GM12878 (cell line): ENCODE data around the gene WWOX. TPM values are rescaled to one million over a fixed set of nuclear protein-coding genes. Genes with fewer than 3 reads are reported as not detected.

Experiments used
- ATAC-seq: fragments of 200-7000 bp; cut with Tn5 transposase; 3 replicates; pipeline ENCODE4 v1.9.1; 2020; ENCODE audit warnings: mild to moderate bottlenecking, moderate library complexity
- BruUV-seq: library from RNA; stranded (reverse); fragments of 400-500 nt; replicated peaks from 2 replicates; lab custom pipeline; 2021; lab: Mats Ljungman, UMichigan
- CTCF ChIA-PET: fragments of 300-600 bp; sonication (Branson Sonifier 250); formaldehyde crosslinking; extraction: SDS; loops from one replicate; lab custom pipeline; 2021; ENCODE audit warnings: inconsistent platforms; lab: Yijun Ruan, JAX
- POLR2A ChIA-PET: fragments of 350-600 bp; formaldehyde crosslinking; extraction: SDS; loops from one replicate; lab custom pipeline; 2021; ENCODE audit warnings: inconsistent platforms; lab: Charles Lee
- RAD21 ChIA-PET: fragments of 300-600 bp; sonication (Branson Sonifier 250); formaldehyde crosslinking; loops from one replicate; lab custom pipeline; 2023; ENCODE audit warnings: antibody characterized with exemption; ENCODE audit not compliant: unreplicated experiment; lab: Charles Lee
- SMC1A ChIA-PET: fragments of 300-600 bp; sonication (Branson Sonifier 250); formaldehyde crosslinking; loops from one replicate; lab custom pipeline; 2023; ENCODE audit not compliant: unreplicated experiment, uncharacterized antibody; lab: Charles Lee
- DNase-seq: peaks from one replicate; pipeline ENCODE4 v3.0.0-alpha.2; 2011; ENCODE audit warnings: low read depth, low spot score
- FAIRE-seq: peaks from 3 replicates; lab custom pipeline; 2011; peaks lifted over from hg19 to GRCh38; lab: Jason Lieb, UNC
- H2AFZ ChIP-seq: 2 replicates; pipeline ENCODE4 v1.6.0; 2011; ENCODE audit warnings: low read depth, low read length, control low read depth; ENCODE audit not compliant: control insufficient read depth
- H3K27ac ChIP-seq: 2 replicates; pipeline ENCODE4 v1.5.1; 2011; ENCODE audit warnings: control low read depth; ENCODE audit not compliant: control insufficient read depth, insufficient read depth
- H3K27me3 ChIP-seq, 2 experiments: replicated peaks in 1 of 2; 2 replicates each; pipeline versions ENCODE4 v1.6.0 to v1.6.1; 2011; ENCODE audit warnings: low read length in 1 of 2; ENCODE audit not compliant: control insufficient read depth in 2 of 2, insufficient read depth in 2 of 2
- H3K36me3 ChIP-seq, 2 experiments: 2 replicates each; pipeline ENCODE4 v1.5.1; 2011; ENCODE audit warnings: low read length in 1 of 2; ENCODE audit not compliant: control insufficient read depth in 2 of 2, insufficient read depth in 2 of 2
- H3K4me1 ChIP-seq: 2 replicates; pipeline ENCODE4 v1.6.1; 2011; ENCODE audit warnings: mild to moderate bottlenecking, low read length, moderate library complexity, mixed read lengths; ENCODE audit not compliant: control insufficient read depth, insufficient read depth
- H3K4me2 ChIP-seq: 2 replicates; pipeline ENCODE4 v1.6.0; 2011; ENCODE audit warnings: control low read depth; ENCODE audit not compliant: control insufficient read depth, insufficient read depth
- H3K4me3 ChIP-seq: fragments of 200-600 bp; sonication (generic); 2 replicates; pipeline ENCODE4 v1.5.1; 2016
- H3K79me2 ChIP-seq: 2 replicates; pipeline ENCODE4 v1.6.0; 2011; ENCODE audit warnings: low read length; ENCODE audit not compliant: control insufficient read depth, insufficient read depth
- H3K9ac ChIP-seq: 2 replicates; pipeline ENCODE4 v1.8.0; 2011; ENCODE audit warnings: low read length, control low read depth, mixed read lengths; ENCODE audit not compliant: control insufficient read depth, insufficient read depth
- H3K9me3 ChIP-seq: replicated peaks from 3 replicates; pipeline ENCODE4 v1.5.1; 2011; ENCODE audit warnings: mild to moderate bottlenecking, low read length; ENCODE audit not compliant: control insufficient read depth, insufficient read depth
- H4K20me1 ChIP-seq: 2 replicates; pipeline ENCODE4 v1.6.0; 2011; ENCODE audit not compliant: control insufficient read depth, insufficient read depth
- CREM ChIP-seq: IDR thresholded peaks from 2 replicates; pipeline ENCODE4 v1.6.1; 2014; ENCODE audit warnings: antibody characterized with exemption, low read depth
- CUX1 ChIP-seq: IDR thresholded peaks from 2 replicates; pipeline ENCODE4 v1.6.1; 2012; ENCODE audit warnings: improper control_type of control experiment, low read depth, low read length; ENCODE audit not compliant: insufficient replicate concordance
- HDAC2 ChIP-seq: fragments of 200-600 bp; sonication (generic); IDR thresholded peaks from 2 replicates; pipeline ENCODE4 v1.6.1; 2017
- KLF5 ChIP-seq: fragments of 450-650 bp; IDR thresholded peaks from 2 replicates; pipeline ENCODE4 v1.6.1; 2014; ENCODE audit warnings: mild to moderate bottlenecking; ENCODE audit not compliant: partially characterized antibody
- MAX ChIP-seq: IDR thresholded peaks from 2 replicates; pipeline ENCODE4 v1.6.1; 2012; ENCODE audit warnings: low read depth, low read length, improper control_type of control experiment
- MLLT1 ChIP-seq: fragments of 450-650 bp; IDR thresholded peaks from 2 replicates; pipeline ENCODE4 v1.6.1; 2016; ENCODE audit warnings: mild to moderate bottlenecking
- POLR2A ChIP-seq: IDR thresholded peaks from 2 replicates; pipeline ENCODE4 v1.6.1; 2011; ENCODE audit warnings: low read depth, mild to moderate bottlenecking, low read length
- RELB ChIP-seq: fragments of 450-650 bp; IDR thresholded peaks from 2 replicates; pipeline ENCODE4 v1.6.1; 2017; ENCODE audit warnings: low read depth, mild to moderate bottlenecking, moderate library complexity
- SIN3A ChIP-seq: IDR thresholded peaks from 2 replicates; pipeline ENCODE4 v1.6.1; 2012; ENCODE audit warnings: low read depth, low read length, improper control_type of control experiment
- WGBS: methylation state at CpG from one replicate; pipeline ENCODE4 v1.1.6; 2016; ENCODE audit warnings: low lambda C conversion rate; ENCODE audit not compliant: insufficient replicate concordance, insufficient coverage; ENCODE audit errors: missing lambda C conversion rate; 5-methylcytosine and 5-hydroxymethylcytosine counted together
- in situ Hi-C: fragments of 300-500 bp; cut with MboI; formaldehyde crosslinking; loops from 9 replicates; pipeline ENCODE4 v1.14.3; 2018; ENCODE audit warnings: mixed read lengths
- intact Hi-C: fragments of 100-400 bp; cut with micrococcal nuclease; formaldehyde crosslinking; loops from one replicate; pipeline ENCODE4 v1.14.2; 2022; ENCODE audit not compliant: unreplicated experiment
- polyA plus RNA-seq, 11 experiments: library from polyadenylated mRNA; depleted of rRNA in 4 of 11; unstranded in 6 of 11; stranded (reverse) in 5 of 11; fragments of >200 nt; fragmentation: Nextera tagmentation in 4 of 11; fragmentation: Illumina TruSeq in 1 of 11; extraction: Ambion mirVana in 4 of 11; extraction: Trizol in 1 of 11; gene quantifications; 1 replicate in 1 of 11; 2 replicates in 10 of 11; pipeline versions ENCODE4 v1.2.1 to v1.2.3, GENCODE V29; 2011 to 2016; ENCODE audit warnings: inconsistent platforms in 2 of 11, missing spikeins in 2 of 11, low read depth in 1 of 11
- total RNA-seq, 4 experiments: library from RNA; depleted of rRNA in 3 of 4; stranded (reverse); fragments of >200 nt in 3 of 4; fragmentation: Illumina TruSeq in 1 of 4; extraction: Trizol in 1 of 4; gene quantifications; 2 replicates each; pipeline versions ENCODE4 v1.2.1 to v1.2.3, GENCODE V29; 2013 to 2021

The WWOX gene
- total and polyA plus RNA-seq, 10 of the 15 experiments (the other 5 are each of a cell fraction or from before 2014, with no cell fraction given) = 2.8 to 24.4 (median 17.8) TPM

- no TSS peak for BruUV-seq
- H3K4me3 ChIP-seq = no peak overlapping the region
- H3K79me2 ChIP-seq = no peaks in the 10 kb centered on the region
- TF ChIP-seq SIN3A (no peak), MAX (no peak)
- DNase-seq = no peak
- ATAC-seq = no peak
- no peak overlapping the region for H3K27ac ChIP-seq
- in situ Hi-C loops (loop anchor here (5.0 to 10.0 kb wide), 2 partner anchors 265 to 1097 kb away; partner anchors contain the start of gene MAF), intact Hi-C loops (loop anchor here (10.0 kb wide), 1 partner anchor 537 kb away; no protein-coding TSS in a partner anchor)
- no peak overlapping the region for H2AFZ ChIP-seq
- H3K4me2 ChIP-seq = no peak overlapping the region
- ChIA-PET CTCF (interaction anchor here (4.7 kb wide), 1 partner anchor 263 kb away, joined by 36 read pairs; no protein-coding TSS in a partner anchor), SMC1A (no interaction called here), POLR2A (no interaction called here), RAD21 (no interaction called here)
- no peaks in the 10 kb centered on the region for H3K9me3 ChIP-seq
- no peaks in the 10 kb centered on the region for H4K20me1 ChIP-seq
- WGBS = 72% methylated on average over 12 of the region's 12 CpGs
- no peaks in the 10 kb centered on the region for H3K36me3 ChIP-seq
- no peaks in the 10 kb centered on the region for H3K27me3 ChIP-seq
- no peak overlapping the region for H3K9ac ChIP-seq
- H3K4me1 ChIP-seq = no peaks in the 10 kb centered on the region
- no peak for FAIRE-seq
Observed at GRCh38 chr16:78507576-78507975, 408.1 kb downstream of the WWOX start.

GRCh38 chr16:78509965-78510364 lies 410.5 kb downstream of the WWOX start:
- Histone ChIP-seq H3K36me3 (no peaks in the 10 kb centered on the region), H3K4me2 (no peak overlapping the region), H3K27ac (no peak overlapping the region), H3K79me2 (no peaks in the 10 kb centered on the region), H2AFZ (no peak overlapping the region), H4K20me1 (no peaks in the 10 kb centered on the region), H3K9me3 (no peaks in the 10 kb centered on the region), H3K4me3 (no peak overlapping the region), H3K4me1 (no peaks in the 10 kb centered on the region), H3K9ac (no peak overlapping the region), H3K27me3 (no peaks in the 10 kb centered on the region)
- 51% methylated on average over 7 of the region's 7 CpGs for WGBS
- ATAC-seq (no peak), DNase-seq (no peak), FAIRE-seq (no peak)
- ChIA-PET SMC1A (no interaction called here), CTCF (no interaction called here), POLR2A (no interaction called here), RAD21 (no interaction called here)
- BruUV-seq = no TSS peak
- in situ Hi-C loops (loop anchor here (5.0 to 10.0 kb wide), 2 partner anchors 262 to 1095 kb away; partner anchors contain the start of gene MAF), intact Hi-C loops (loop anchor here (10.0 kb wide), 1 partner anchor 535 kb away; no protein-coding TSS in a partner anchor)
- TF ChIP-seq RELB = no peak
- TF ChIP-seq CUX1 = no peak
- no peak for TF ChIP-seq KLF5
- no peak for TF ChIP-seq POLR2A
- no peak for TF ChIP-seq HDAC2
- TF ChIP-seq CREM = no peak
- TF ChIP-seq MLLT1 = no peak
